NB4 (cell line): Measurements from ENCODE around the gene DSTYK.

Experiments used
- DNase-seq: peaks from one replicate; pipeline ENCODE4 v3.0.0; 2010; ENCODE audit warnings: low read depth
- H3K4me3 ChIP-seq: one replicate; pipeline ENCODE4 v1.5.1; 2011; ENCODE audit warnings: mild to moderate bottlenecking, low read depth, low read length, moderate library complexity
- MYC ChIP-seq: IDR thresholded peaks from 2 replicates; pipeline ENCODE4 v1.6.1; 2011; ENCODE audit warnings: low read depth, low read length
- POLR2A ChIP-seq: IDR thresholded peaks from 2 replicates; pipeline ENCODE4 v1.6.1; 2011; ENCODE audit warnings: mild to moderate bottlenecking; ENCODE audit not compliant: insufficient read length; ENCODE audit errors: extremely low read depth
- TF ChIP-seq, protein P1 (sequence below): IDR thresholded peaks from 2 replicates; pipeline ENCODE4 v1.6.1; 2011; ENCODE audit warnings: low read depth, low read length
- TF ChIP-seq, protein P2 (sequence below): IDR thresholded peaks from one replicate; pipeline ENCODE4 v1.5.1; 2012; ENCODE audit warnings: low read depth, low read length

Gene DSTYK

DNA sequence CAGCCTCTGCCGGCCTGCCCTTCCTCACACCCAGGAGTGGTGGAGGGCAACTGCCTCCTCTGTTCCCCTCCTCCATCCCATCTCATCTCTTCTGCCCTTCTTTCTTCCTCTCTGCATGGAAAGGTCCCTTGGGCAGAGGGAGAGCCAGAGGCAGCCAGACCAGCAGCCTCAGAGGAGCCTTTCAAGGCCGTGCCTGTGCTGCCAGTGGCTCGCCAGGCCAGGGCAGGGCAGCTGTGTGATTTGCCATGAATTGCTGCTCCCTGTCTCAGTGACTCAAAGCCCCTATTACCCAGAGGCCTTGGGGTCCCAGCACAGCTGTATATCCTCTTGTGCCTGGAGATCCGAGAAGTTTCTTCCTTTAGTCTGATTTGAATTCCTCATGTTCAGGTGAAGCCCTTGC is 38.1 kb upstream of the DSTYK start:
- H3K4me3 ChIP-seq: no peak overlapping the region
- TF ChIP-seq, protein P1, sequence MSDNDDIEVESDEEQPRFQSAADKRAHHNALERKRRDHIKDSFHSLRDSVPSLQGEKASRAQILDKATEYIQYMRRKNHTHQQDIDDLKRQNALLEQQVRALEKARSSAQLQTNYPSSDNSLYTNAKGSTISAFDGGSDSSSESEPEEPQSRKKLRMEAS: no peak
- TF ChIP-seq POLR2A (no peak), MYC (no peak)
- TF ChIP-seq, protein P2, sequence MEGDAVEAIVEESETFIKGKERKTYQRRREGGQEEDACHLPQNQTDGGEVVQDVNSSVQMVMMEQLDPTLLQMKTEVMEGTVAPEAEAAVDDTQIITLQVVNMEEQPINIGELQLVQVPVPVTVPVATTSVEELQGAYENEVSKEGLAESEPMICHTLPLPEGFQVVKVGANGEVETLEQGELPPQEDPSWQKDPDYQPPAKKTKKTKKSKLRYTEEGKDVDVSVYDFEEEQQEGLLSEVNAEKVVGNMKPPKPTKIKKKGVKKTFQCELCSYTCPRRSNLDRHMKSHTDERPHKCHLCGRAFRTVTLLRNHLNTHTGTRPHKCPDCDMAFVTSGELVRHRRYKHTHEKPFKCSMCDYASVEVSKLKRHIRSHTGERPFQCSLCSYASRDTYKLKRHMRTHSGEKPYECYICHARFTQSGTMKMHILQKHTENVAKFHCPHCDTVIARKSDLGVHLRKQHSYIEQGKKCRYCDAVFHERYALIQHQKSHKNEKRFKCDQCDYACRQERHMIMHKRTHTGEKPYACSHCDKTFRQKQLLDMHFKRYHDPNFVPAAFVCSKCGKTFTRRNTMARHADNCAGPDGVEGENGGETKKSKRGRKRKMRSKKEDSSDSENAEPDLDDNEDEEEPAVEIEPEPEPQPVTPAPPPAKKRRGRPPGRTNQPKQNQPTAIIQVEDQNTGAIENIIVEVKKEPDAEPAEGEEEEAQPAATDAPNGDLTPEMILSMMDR: no peak
- no peak for DNase-seq

DNA sequence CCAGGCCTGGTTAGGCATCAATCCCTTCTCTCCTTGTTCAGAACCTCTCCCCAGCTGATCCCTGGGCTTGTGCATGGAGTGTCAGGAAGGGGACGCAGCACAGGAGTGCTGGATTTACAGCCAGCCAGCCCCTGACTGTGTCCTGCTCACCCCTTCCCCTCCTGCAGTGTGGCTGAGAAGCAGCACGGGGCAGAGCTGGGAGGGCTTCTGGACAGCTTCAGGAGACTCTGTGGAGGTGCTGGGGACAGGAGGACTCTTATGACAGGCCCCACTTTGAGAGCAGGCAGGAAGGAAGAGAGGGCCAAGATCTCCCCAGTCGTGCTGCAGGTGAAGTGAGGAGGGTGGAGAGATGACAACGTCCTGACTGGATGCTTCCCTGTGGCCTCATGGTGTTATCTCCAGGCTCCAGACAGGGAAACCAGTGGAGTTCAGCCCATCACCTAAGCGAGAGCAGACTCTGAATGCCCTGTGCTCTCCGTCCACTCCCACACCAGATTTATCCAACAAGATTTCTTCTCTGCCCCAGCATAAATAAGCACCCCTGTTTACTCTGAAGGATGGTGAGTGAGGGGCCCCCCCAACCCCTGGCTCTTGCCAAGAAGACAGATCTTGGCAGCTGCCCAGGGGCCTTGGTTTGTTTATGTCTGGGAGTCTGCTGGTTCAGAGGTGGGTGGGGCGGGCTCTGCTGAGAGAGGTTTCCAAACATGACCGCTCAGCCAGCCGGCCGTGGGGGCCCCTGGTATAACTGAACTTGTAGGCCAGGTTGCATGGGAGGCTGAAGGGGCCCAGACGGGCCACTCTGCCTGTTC is 37.5 kb upstream of the DSTYK start:
- TF ChIP-seq, protein P2: no peak
- TF ChIP-seq POLR2A: no peak
- no peak for TF ChIP-seq MYC
- TF ChIP-seq, protein P1: no peak
- H3K4me3 ChIP-seq: no peak overlapping the region
- DNase-seq: no peak

DNA sequence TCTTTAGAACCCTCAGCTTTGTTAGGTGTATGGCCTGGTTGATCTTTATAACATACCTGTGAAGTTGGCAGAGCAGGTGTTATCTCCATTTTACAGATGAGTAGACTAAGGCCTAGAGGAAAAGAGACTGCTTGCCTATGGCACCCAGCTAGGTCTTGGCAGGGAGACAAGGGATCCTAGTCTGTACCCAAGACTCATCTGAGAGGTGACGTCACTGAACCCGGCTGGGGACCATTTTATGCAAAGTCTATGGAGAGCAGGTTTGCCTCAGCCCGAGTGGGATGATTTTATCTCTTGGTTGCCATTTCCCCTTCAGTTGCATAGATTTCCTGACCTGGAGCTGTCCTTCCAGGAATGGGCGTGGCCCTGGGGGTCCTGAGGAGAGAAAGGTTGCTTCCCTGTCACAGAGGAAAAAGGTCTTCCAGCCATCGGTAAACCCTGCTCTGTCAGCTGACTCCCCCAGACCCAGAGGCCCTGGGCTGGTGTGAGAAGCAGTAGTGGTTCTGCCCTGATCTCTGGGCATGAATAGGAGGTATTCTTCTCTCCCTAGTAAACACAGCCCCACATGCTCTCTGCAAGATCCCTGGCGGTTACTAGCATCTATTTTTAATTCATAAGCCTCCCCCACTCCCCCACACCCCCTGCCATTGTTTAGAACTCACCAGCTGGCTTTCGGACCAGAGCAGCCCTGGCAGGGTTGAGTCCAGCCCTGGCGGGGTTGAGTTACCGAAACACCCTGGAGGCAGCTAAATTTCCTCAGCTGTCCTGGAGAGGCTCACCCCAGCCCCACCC is 35.8 kb upstream of the DSTYK start:
- DNase-seq: peak; percentile 34
- no peak overlapping the region for H3K4me3 ChIP-seq
- no peak for TF ChIP-seq MYC
- TF ChIP-seq, protein P2: no peak
- no peak for TF ChIP-seq POLR2A
- TF ChIP-seq, protein P1: no peak

DNA sequence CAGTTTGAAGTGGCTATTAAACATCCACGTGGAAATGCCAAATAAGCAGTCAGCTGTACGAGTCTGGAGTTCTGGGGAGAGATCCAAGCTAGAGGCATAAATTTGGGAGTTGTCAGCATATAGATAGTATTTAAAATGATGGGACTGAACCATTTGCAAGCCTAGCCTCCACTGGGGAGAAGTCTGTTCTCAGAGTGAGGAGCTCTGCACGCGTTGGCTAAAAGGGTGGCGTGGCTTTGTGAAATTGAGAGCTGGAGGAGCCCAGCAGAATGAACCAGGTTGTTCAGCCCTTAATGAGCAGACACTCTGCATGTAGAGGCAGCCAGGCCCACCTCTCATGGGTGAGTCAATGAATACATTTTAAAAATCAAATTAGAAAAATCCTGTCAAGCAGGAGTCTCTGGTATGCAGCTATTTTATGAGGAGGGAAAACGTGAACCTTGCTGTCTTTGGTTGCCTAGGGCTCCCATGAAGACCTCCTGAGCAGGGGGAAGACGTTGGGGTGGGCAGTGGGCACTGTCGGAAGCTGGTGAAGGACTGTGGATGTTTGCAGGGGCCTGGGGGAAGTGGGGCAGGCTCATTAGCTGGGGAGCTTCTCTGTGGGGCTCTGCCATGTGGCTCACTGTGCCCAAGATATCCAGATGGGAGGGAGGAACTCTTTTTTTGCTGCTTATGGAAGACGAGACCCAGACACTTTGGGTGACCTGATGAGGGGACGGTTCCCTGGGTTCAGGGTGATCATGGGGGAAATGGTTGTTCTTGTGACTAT is 35.0 kb upstream of the DSTYK start:
- no peak overlapping the region for H3K4me3 ChIP-seq
- no peak for TF ChIP-seq MYC
- TF ChIP-seq, protein P1: no peak
- no peak for TF ChIP-seq POLR2A
- TF ChIP-seq, protein P2: no peak
- no peak for DNase-seq

DNA sequence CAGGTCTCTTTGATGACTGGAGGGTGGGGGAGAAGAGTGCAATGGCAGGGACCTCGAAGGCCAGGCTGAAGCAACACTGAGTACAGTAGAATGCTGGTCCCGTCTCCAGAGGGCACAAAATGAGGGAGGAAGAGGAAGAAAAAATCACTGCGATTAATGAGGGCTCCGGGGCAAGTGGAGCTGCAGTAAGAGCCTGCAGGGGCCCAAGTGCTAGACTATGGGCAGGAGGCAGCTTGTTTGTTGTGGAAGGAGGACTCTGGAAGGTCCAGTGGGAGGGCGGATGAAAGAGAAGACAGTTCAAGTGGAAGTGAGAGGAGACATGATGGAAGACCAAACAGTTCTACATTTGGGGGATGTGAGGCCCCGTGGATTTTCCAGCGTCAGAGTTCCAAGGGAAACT is 33.6 kb upstream of the DSTYK start:
- TF ChIP-seq POLR2A: no peak
- TF ChIP-seq, protein P2: no peak
- TF ChIP-seq, protein P1: no peak
- TF ChIP-seq MYC: no peak
- DNase-seq: no peak

More for the DNA sequence above, 33.6 kb upstream of the DSTYK start:
- H3K4me3 ChIP-seq: no peak overlapping the region
